Measurements from ENCODE around the gene ADSL. TPM values are rescaled to one million over a fixed set of nuclear protein-coding genes. Genes with fewer than 3 reads are reported as not detected.

Gene ADSL
- total and polyA plus RNA-seq, 12 donors: 29.3 to 101 (median 53.9) TPM

GRCh38 chr22:40335358-40335757 lies 10.9 kb upstream of the ADSL start:
- no peak for DNase-seq
- no peak for ATAC-seq
- Histone ChIP-seq H3K4me1 (peaks cover 0 to 28% (median 0%) of the 10 kb centered on the region in 9 donors), H3K4me3 (no peak overlapping the region), H3K27me3 (no peaks in the 10 kb centered on the region), H3K9me3 (no peaks in the 10 kb centered on the region), H3K27ac (no peak overlapping the region), H3K36me3 (peaks cover 0 to 48% (median 0%) of the 10 kb centered on the region in 9 donors)
- intact Hi-C loops (cut with DNase I): no loop called here
- WGBS, 2 donors: 67 to 72% methylated on average over 2 of the region's 2 CpGs
- TF ChIP-seq CTCF (IDR thresholded peaks at IDR 0.05): no peak

- TF ChIP-seq CTCF (IDR thresholded peaks at IDR 0.05): no peak
- H3K27me3 ChIP-seq: no peaks in the 10 kb centered on the region
- peaks cover 0 to 11% (median 0%) of the 10 kb centered on the region in 9 donors for H3K36me3 ChIP-seq
- intact Hi-C loops (cut with DNase I): loop anchor here in 3 of 10 donors (10.0 kb wide), 2 partner anchors 295 to 805 kb away; partner anchors contain the start of gene RPS19BP1 (in 1 of the 3)
- 92 to 93% methylated on average over 5 of the region's 5 CpGs for WGBS, 2 donors
- no peaks in the 10 kb centered on the region for H3K9me3 ChIP-seq
- peaks cover 0 to 20% (median 0%) of the 10 kb centered on the region in 9 donors for H3K4me1 ChIP-seq
- H3K27ac ChIP-seq: no peak overlapping the region
- DNase-seq: no peak
- H3K4me3 ChIP-seq: no peak overlapping the region
- no peak for ATAC-seq
Measured at GRCh38 chr22:40340044-40340443, 6.3 kb upstream of the ADSL start.

DNA sequence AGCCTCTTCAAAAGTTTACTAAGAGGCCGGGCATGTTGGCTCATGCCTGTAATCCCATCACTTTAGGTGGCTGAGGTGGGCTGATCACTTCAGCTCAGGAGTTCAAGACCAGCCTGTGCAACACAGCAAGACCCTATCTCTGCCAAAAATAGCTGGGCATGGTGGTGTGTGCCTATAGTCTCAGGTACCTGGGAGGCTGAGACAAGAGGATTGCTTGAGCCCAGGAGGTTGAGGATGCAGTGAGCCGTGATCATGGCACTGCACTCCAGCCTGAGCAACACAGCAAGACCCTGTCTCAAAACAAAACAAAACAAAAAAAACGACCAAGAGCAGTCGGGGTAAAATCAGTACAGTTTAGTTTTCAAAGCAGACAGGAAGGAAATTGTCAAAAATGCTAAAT lies 4.7 kb upstream of the ADSL start:
- no peak for DNase-seq

GRCh38 chr22:40342521-40342920 lies 3.8 kb upstream of the ADSL start:
- H3K27ac ChIP-seq: no peak overlapping the region
- 60 to 61% methylated on average over 9 of the region's 9 CpGs for WGBS, 2 donors
- no peaks in the 10 kb centered on the region for H3K27me3 ChIP-seq
- TF ChIP-seq CTCF (IDR thresholded peaks at IDR 0.05): no peak
- peaks cover 0 to 2% (median 0%) of the 10 kb centered on the region in 9 donors for H3K36me3 ChIP-seq
- intact Hi-C loops (cut with DNase I): loop anchor here in 3 of 10 donors (10.0 kb wide), 2 partner anchors 298 to 808 kb away; partner anchors contain the start of gene RPS19BP1 (in 1 of the 3)
- H3K4me1 ChIP-seq: peaks cover 0 to 18% (median 12%) of the 10 kb centered on the region in 9 donors
- no peak overlapping the region for H3K4me3 ChIP-seq
- no peaks in the 10 kb centered on the region for H3K9me3 ChIP-seq
- ATAC-seq (no peak), DNase-seq (no peak)

More for the DNA sequence above, 4.7 kb upstream of the ADSL start:
- Histone ChIP-seq H3K4me1 (peaks cover 0 to 13% (median 6%) of the 10 kb centered on the region in 9 donors), H3K9me3 (no peaks in the 10 kb centered on the region), H3K4me3 (no peak overlapping the region), H3K27me3 (no peaks in the 10 kb centered on the region), H3K36me3 (peaks cover 0 to 5% (median 0%) of the 10 kb centered on the region in 9 donors), H3K27ac (no peak overlapping the region)
- no peak for TF ChIP-seq CTCF (IDR thresholded peaks at IDR 0.05)
- 63 to 67% methylated on average over 4 of the region's 4 CpGs for WGBS, 2 donors
- intact Hi-C loops (cut with DNase I): loop anchor here in 3 of 10 donors (10.0 kb wide), 2 partner anchors 297 to 807 kb away; partner anchors contain the start of gene RPS19BP1 (in 1 of the 3)
- no peak for ATAC-seq

All from heart right ventricle (tissue), 16 donors.